Urinary bladder (tissue), 4 donors: ENCODE data around the gene STT3A. TPM values are rescaled to one million over a fixed set of nuclear protein-coding genes. Genes with fewer than 3 reads are reported as not detected.
"Not testable (repeated sequence)": the region's sequence is repeated elsewhere in the genome, so short reads cannot be mapped to it uniquely, and the experiment has no call there.

Experiments
- DNase-seq: peaks from one replicate; pipeline ENCODE4 v3.0.0-alpha.2; 2015; ENCODE audit errors: extremely low spot score
- H3K27ac ChIP-seq: one replicate; pipeline ENCODE4 v1.5.1; 2013; ENCODE audit warnings: low read depth, mild to moderate bottlenecking, moderate library complexity
- H3K36me3 ChIP-seq: one replicate; pipeline ENCODE4 v1.6.1; 2013; ENCODE audit warnings: mild to moderate bottlenecking, moderate library complexity; ENCODE audit not compliant: insufficient read depth
- H3K4me1 ChIP-seq: one replicate; pipeline ENCODE4 v1.6.1; 2013; ENCODE audit warnings: mild to moderate bottlenecking, moderate library complexity; ENCODE audit not compliant: insufficient read depth
- H3K4me3 ChIP-seq: one replicate; pipeline ENCODE4 v1.5.1; 2013; ENCODE audit warnings: low read depth, low read length
- WGBS: extraction: QIAGEN DNeasy Blood & Tissue Kit; methylation state at CpG from one replicate; pipeline ENCODE4 v1.1.7; 2013; 5-methylcytosine and 5-hydroxymethylcytosine counted together
- polyA plus RNA-seq: library from polyadenylated mRNA; stranded (reverse); fragments of 200-250 nt; gene quantifications from one replicate; pipeline ENCODE4 v1.2.3, GENCODE V29; 2013
- total RNA-seq: library from RNA; depleted of rRNA; stranded (reverse); fragments of >200 nt; gene quantifications from one replicate; pipeline ENCODE4 v1.2.3, GENCODE V29; 2014
- donor health status: healthy with polysubstance abuse.
- donor health status: healthy.

Gene STT3A
- total and polyA plus RNA-seq, 2 donors, result 66.1 to 145 TPM

DNA sequence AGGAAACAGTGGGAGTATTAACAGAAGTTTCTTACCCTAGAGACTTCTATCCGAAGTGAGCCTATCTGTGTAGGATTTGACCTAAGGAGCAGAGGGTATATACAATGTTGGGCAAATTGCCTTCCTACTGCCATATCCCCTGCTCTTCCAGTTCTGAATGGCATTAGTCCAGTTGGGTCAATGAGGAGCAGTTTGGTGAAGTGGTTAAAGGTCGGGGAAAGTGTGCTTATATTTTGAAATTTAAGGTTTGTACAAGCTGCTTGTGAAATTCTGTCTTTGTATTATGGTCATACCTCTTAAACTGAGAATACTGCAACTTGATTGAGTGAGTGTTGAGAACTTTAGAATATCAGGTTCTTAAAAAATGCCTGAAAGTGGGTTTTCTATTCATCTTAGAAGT is 21.7 kb upstream of the STT3A start:
- Histone ChIP-seq H3K4me1 (no peaks in the 10 kb centered on the region), H3K4me3 (no peak overlapping the region), H3K27ac (no peak overlapping the region), H3K36me3 (peaks cover 2% of the 10 kb centered on the region)
- WGBS, result 81% methylated on average over 2 of the region's 2 CpGs
- no peak for DNase-seq

DNA sequence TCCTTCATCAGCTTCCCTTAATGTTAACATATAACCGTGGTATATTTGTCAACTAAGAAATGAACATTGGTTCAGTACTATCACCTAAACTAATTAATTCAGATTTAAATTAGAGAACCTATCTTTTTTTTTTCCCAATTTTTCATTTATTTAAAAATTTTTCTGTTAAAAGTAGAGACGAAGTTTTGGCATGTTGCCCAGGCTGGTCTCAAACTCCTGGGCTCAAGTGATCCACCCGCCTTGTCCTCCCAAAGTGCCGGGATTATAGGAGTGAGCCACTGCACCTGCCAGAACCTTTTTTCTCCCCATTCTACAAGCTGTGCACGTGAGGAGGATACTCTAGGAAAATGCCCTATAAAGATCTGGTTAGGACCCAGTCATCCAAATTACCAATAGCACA is 19.7 kb upstream of the STT3A start:
- DNase-seq, result no peak
- no peaks in the 10 kb centered on the region for H3K4me1 ChIP-seq
- H3K4me3 ChIP-seq, result no peak overlapping the region
- 77% methylated on average over 5 of the region's 5 CpGs for WGBS
- no peak overlapping the region for H3K27ac ChIP-seq
- H3K36me3 ChIP-seq, result peaks cover 6% of the 10 kb centered on the region

DNA sequence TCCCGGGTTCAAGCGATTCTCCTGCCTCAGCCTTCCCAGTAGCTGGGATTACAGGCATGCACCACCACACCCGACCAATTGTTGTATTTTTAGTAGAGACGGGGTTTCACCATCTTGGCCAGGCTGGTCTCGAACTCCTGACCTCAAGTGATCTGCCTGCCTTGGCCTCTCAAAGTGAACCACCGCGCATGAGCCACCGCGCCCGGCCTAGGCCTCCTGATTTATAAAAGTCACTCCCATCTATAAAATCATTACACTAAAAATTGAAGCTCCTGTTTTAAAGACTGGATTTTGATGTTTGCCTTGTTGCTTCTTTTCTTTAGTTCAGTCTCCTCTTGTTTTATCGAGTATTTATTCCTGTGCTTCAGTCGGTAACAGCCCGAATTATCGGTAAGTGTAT is 15.5 kb upstream of the STT3A start:
- H3K4me3 ChIP-seq, H3K4me1 ChIP-seq, H3K36me3 ChIP-seq, H3K27ac ChIP-seq, DNase-seq: not testable (repeated sequence)
- WGBS, result 96% methylated on average over 14 of the region's 14 CpGs

DNA sequence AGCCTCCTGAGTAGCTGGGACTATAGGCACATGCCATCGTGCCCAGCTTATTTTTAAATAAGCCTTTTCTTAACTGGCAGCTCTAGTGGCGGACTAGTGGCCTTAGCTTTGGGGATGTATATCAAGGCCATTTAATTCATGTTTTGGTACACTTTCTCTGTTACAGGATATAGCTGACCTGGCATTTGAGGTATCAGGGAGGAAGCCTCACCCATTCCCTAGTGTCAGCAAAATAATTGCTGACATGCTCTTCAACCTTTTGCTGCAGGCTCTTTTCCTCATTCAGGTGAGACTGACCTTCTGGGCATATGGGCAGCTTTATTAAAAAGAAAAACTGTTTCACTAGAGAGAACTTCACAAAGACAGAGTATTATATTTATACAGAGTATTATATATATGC is 13.9 kb upstream of the STT3A start:
- Histone ChIP-seq H3K4me3 (no peak overlapping the region), H3K36me3 (peaks cover 11% of the 10 kb centered on the region), H3K27ac (no peak overlapping the region), H3K4me1 (no peaks in the 10 kb centered on the region)
- WGBS, result 97% methylated on average over 2 of the region's 2 CpGs
- DNase-seq, result no peak

DNA sequence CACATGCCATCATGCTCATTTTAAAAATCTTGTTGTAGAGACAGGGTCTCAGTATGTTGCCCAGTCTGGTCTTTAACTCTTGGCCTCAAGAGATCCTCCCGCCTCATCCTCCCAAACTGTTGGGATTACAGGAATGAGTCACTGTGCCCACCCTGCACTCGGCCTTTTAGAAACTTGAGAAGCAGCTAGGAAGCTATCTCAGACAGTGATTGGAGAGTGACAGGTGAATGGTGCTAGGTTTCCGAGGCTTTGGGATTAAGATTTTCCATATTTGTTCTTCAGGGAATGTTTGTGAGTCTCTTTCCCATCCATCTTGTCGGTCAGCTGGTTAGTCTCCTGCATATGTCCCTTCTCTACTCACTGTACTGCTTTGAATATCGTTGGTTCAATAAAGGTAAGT is 12.8 kb upstream of the STT3A start:
- Histone ChIP-seq H3K4me3 (no peak overlapping the region), H3K27ac (no peak overlapping the region), H3K36me3 (peaks cover 11% of the 10 kb centered on the region), H3K4me1 (no peaks in the 10 kb centered on the region)
- no peak for DNase-seq
- WGBS, result 93% methylated on average over 5 of the region's 5 CpGs

DNA sequence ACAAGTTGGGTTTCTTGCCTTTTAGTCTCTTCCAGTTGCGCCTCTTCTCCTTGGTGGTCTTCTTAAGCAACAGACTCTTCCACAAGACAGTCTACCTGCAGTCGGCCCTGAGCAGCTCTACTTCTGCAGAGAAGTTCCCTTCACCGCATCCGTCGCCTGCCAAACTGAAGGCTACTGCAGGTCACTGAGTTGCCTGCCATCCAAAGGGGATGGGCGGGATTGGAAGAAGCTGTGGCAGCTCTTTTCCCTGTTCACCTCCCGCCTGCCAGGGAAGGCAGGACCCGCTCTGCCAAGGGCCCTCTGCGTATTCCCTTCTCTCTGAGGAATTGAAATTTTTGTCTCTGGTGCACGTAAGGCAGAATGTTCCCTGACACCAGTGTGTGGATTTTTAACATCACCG is 9.2 kb upstream of the STT3A start:
- Histone ChIP-seq H3K36me3 (peaks cover 3% of the 10 kb centered on the region), H3K4me1 (no peaks in the 10 kb centered on the region), H3K4me3 (no peak overlapping the region), H3K27ac (no peak overlapping the region)
- 91% methylated on average over 11 of the region's 11 CpGs for WGBS
- DNase-seq, result no peak

DNA sequence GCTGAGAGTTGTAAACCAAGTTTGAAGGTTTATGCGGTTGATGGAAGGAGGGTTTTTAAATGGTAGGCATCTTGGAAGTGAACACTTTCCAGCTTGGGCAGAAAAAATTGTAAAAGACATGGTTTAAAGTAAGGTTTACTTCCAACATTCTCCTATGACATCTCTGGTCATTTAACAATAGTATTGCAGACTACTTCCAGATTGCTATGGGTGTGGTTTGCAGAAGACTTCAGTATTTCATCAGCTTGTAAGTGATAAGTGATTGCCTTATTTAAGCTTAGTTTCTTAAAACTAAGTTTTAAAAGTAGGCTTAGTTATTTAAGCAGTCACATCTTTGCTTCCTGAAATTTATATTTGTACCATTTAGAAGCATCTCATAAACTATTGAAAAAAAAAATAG is 7.2 kb upstream of the STT3A start:
- DNase-seq, result no peak
- Histone ChIP-seq H3K27ac (no peak overlapping the region), H3K4me1 (no peaks in the 10 kb centered on the region), H3K4me3 (no peak overlapping the region), H3K36me3 (peaks cover 1% of the 10 kb centered on the region)
- WGBS, result 90% methylated on average over 1 of the region's 1 CpG

DNA sequence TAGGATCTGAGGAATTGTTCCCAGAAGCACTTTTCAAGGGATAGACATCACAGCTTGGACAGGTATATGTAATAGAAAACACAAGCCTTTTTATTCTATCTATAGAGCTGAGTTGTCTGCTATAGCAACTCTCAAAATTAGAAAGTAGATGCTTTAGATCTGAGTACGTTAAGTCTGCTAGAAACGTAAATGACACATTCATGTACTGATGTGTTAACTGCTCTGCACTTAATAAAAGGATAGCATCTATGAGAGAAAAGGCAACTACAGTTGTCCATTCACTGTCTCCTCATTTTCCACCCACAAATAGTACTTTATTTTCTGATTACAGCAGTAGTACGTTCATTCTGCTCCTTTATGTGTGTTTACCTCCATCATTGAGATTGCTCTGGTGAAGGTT is 6.0 kb upstream of the STT3A start:
- Histone ChIP-seq H3K36me3 (peaks cover 1% of the 10 kb centered on the region), H3K27ac (no peak overlapping the region), H3K4me3 (no peak overlapping the region), H3K4me1 (no peaks in the 10 kb centered on the region)
- DNase-seq, result no peak
- 81% methylated on average over 3 of the region's 3 CpGs for WGBS

DNA sequence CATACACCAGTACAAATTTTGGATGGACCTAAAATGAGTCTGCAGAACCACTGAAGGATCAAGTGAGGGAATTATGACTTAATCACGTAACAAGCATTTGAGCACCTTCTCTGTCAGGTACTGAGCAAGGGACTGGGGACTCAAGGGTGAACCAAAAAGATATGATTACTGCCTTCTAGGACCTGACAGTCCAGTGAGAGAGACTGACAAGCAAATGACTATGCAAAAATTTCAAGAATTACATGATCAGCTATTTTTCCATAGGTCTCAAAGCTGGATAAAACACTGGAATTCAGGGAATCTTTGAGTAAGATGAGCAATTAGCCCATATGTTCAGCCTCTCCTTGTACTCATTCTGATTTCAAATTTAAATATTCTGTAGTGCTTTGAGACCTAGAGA is 5.2 kb upstream of the STT3A start:
- Histone ChIP-seq H3K27ac (no peak overlapping the region), H3K4me3 (no peak overlapping the region), H3K36me3 (peaks cover 1% of the 10 kb centered on the region), H3K4me1 (no peaks in the 10 kb centered on the region)
- WGBS, result 92% methylated on average over 1 of the region's 1 CpG
- DNase-seq, result no peak

DNA sequence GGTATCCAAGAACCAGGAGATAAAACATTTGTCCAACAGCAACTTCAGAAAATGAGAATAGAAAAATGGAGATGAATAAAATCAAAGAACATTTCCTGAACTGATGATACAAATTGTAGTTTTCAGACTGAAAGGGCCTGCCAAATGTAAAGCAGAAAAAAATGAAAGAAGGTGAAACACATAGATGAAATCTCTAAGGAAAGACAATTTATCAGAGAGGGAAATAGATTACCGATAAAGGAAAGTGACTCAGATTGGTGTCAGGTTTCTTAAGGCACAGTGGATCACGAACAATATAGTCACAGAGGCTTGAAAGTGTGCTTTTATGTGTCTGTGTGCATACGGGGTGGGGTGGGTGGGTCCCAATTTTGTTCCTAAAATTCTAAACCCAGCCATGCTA is 4.1 kb upstream of the STT3A start:
- no peaks in the 10 kb centered on the region for H3K36me3 ChIP-seq
- H3K4me1 ChIP-seq, result no peaks in the 10 kb centered on the region
- H3K27ac ChIP-seq, result no peak overlapping the region
- DNase-seq, result no peak
- H3K4me3 ChIP-seq, result no peak overlapping the region
- WGBS, result 43% methylated on average over 3 of the region's 3 CpGs

DNA sequence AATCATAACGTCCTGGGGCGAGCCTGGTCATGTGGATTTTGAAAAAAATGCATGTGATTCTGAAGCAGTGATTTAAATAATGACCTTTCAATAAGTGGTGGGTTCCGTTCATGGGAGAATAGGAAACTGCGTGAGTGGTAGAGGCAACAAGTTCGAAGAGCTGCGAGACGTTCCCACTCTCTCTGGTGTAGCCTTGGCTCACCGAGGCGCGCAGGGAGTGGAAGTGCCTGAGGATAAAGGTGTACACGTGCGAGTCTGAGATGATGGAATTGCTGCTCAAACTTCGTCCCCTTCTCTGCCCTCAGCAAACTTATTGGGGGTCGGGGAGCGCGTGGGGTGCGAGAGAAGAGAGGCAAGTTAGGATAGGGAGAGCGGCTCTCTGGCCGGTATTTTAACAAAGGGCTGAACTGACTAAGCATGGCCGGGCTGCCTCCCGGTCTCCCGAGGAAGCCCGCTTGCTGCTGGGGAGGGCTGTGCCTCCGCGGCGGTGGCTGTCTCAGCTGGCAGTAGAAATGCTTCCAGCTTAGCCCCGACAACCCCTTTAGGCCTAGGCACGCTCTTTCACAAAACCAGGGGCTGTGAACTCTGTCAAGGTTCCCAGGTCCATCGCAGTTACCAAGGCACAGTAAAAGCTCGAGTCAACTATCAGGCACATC is 875 bp upstream of the STT3A start:
- Histone ChIP-seq H3K4me3 (peak overlapping the region; percentile 43), H3K4me1 (no peaks in the 10 kb centered on the region), H3K36me3 (no peaks in the 10 kb centered on the region), H3K27ac (peak overlapping the region; percentile 98)
- 2% methylated on average over 30 of the region's 30 CpGs for WGBS
- DNase-seq, result no peak

DNA sequence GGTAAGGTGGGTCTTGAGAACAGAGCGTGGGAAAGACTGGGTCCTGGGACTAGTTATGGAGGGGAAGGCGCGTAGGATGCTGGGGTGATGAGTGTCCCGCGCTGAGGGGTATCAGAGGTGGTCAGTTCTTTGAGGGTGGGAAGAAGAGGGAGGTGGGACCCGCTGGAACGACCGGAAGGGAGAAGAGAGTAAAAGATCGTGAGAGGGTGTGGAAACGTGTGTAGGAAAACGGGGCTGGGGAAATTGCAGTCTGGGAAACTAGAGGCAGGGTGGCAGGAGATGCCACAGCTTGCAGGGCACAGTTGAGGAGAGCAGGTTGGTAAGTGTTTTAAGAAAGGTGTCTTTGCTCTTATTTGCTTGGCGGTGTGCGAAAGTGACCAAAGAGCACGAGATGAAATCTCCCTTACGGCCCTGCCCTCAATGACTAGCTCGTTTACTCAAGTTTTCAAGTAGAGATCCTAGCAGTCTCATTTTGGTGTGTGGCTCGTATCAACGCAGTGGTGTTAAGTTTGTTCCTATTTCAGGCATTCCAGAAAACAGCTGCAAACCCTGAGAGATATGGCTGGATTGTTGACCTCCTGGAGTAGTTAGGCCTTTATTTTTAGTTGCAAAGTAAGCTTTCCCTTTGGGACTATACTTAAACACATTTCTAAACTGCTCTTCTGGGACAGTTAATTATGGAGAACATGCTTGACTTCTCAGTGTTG is 615 bp downstream of the STT3A start:
- WGBS, result under 1% methylated on average over 18 of the region's 18 CpGs
- no peak for DNase-seq
- Histone ChIP-seq H3K36me3 (no peaks in the 10 kb centered on the region), H3K27ac (peak overlapping the region; percentile 79), H3K4me3 (peak overlapping the region; percentile 79), H3K4me1 (no peaks in the 10 kb centered on the region)

DNA sequence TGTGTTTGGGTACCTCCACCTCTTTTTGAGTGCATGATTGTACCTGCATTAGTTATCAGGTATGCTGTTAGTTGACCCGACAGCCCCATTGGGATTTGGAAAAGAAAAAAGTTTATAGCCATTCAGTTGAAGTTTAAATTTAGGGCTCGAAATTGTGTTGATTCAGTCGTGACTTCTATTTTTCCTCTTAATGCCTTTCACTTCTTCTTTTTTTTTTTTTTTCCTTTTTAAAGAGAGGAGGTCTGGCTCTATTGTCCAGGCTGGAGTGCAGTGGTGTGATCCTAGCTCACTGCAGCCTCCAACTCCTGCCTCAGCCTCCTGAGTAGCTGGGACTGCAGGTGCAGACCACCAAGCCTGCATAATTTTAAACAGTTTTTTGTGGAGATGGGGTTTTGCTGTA is 2.3 kb downstream of the STT3A start:
- H3K4me1 ChIP-seq, result no peaks in the 10 kb centered on the region
- no peak for DNase-seq
- H3K27ac ChIP-seq, result no peak overlapping the region
- H3K36me3 ChIP-seq, result no peaks in the 10 kb centered on the region
- 78% methylated on average over 3 of the region's 3 CpGs for WGBS
- H3K4me3 ChIP-seq, result no peak overlapping the region

DNA sequence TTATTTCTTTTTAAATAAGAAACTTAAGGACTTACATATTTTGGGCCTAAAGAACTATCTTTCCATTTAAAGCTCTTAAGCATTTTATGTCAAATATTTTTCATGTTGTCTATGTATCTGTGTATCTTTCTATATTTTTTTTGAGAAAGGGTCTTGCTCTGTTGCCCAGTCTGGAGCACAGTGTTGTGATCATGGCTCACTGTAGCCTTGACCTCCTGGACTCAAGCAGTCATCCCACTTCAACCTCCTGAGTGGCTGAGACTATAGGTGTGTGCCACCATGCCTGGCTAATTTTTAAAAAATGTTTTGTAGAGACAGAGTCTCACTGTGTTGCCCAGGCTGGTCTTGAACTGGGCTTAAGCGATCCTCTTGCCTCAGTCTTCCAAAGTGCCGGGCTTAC is 8.0 kb downstream of the STT3A start:
- Histone ChIP-seq H3K36me3 (peaks cover 5% of the 10 kb centered on the region), H3K4me3 (no peak overlapping the region), H3K27ac (no peak overlapping the region), H3K4me1 (no peaks in the 10 kb centered on the region)
- 95% methylated on average over 2 of the region's 2 CpGs for WGBS
- DNase-seq, result no peak
